PC-3 (cell line): ENCODE data around the gene CNPY4. TPM values are rescaled to one million over a fixed set of nuclear protein-coding genes. Genes with fewer than 3 reads are reported as not detected.

Source experiments
- ATAC-seq: fragments of 200-7000 bp; cut with Tn5 transposase; 2 replicates; pipeline ENCODE4 v1.9.1; 2020; ENCODE audit warnings: mild to moderate bottlenecking, moderate library complexity
- BruUV-seq: library from RNA; stranded (reverse); fragments of 400-500 nt; replicated peaks from 2 replicates; lab custom pipeline; 2021; lab: Mats Ljungman, UMichigan
- CTCF ChIA-PET: fragments of 300-600 bp; sonication (Branson Sonifier 250); formaldehyde crosslinking; loops from one replicate; lab custom pipeline; 2022; ENCODE audit warnings: antibody characterized with exemption; lab: Charles Lee
- POLR2A ChIA-PET: fragments of 300-600 bp; sonication (Branson Sonifier 250); formaldehyde crosslinking; loops from one replicate; lab custom pipeline; 2022; ENCODE audit warnings: antibody characterized with exemption; ENCODE audit not compliant: unreplicated experiment; lab: Charles Lee
- DNase-seq: peaks from one replicate; pipeline ENCODE4 v3.0.0-alpha.2; 2015
- H2AFZ ChIP-seq: fragments of 300-600 bp; sonication (generic); 2 replicates; pipeline ENCODE4 v1.6.0; 2016; ENCODE audit warnings: antibody characterized with exemption, low read length
- H3F3A ChIP-seq: fragments of 300-600 bp; sonication (generic); one replicate; pipeline ENCODE4 v1.6.0; 2017; ENCODE audit warnings: antibody characterized with exemption, low read length, control low read depth, mild to moderate bottlenecking; ENCODE audit not compliant: unreplicated experiment
- H3K27ac ChIP-seq: fragments of 300-600 bp; sonication (generic); 2 replicates; pipeline ENCODE4 v1.5.1; 2016; ENCODE audit warnings: mild to moderate bottlenecking, low read length
- H3K27me3 ChIP-seq: fragments of 300-600 bp; sonication (generic); 2 replicates; pipeline ENCODE4 v1.6.1; 2016; ENCODE audit warnings: low read length, mixed read lengths
- H3K36me3 ChIP-seq: fragments of 300-600 bp; sonication (generic); 2 replicates; pipeline ENCODE4 v1.6.1; 2016; ENCODE audit warnings: low read depth, mixed run types, low read length, mixed read lengths
- H3K4me1 ChIP-seq: fragments of 300-600 bp; sonication (generic); 2 replicates; pipeline ENCODE4 v1.5.1; 2016; ENCODE audit warnings: low read length; ENCODE audit not compliant: insufficient read depth
- H3K4me2 ChIP-seq: fragments of 300-600 bp; sonication (generic); 2 replicates; pipeline ENCODE4 v1.6.0; 2016; ENCODE audit warnings: low read length
- H3K4me3 ChIP-seq: fragments of 300-600 bp; sonication (generic); 2 replicates; pipeline ENCODE4 v1.5.1; 2016; ENCODE audit warnings: mild to moderate bottlenecking, low read length, mixed read lengths
- H3K79me2 ChIP-seq: fragments of 300-600 bp; sonication (generic); 2 replicates; pipeline ENCODE4 v1.6.1; 2017; ENCODE audit warnings: low read length, mixed read lengths
- H3K9ac ChIP-seq: fragments of 300-600 bp; sonication (generic); 2 replicates; pipeline ENCODE4 v1.6.0; 2016; ENCODE audit warnings: mild to moderate bottlenecking, low read length
- H3K9me2 ChIP-seq: fragments of 300-600 bp; sonication (generic); replicated peaks from 2 replicates; pipeline ENCODE4 v1.6.1; 2016; ENCODE audit warnings: mixed run types, low read length, mixed read lengths
- H3K9me3 ChIP-seq: fragments of 300-600 bp; sonication (generic); 2 replicates; pipeline ENCODE4 v1.6.1; 2016; ENCODE audit warnings: low read length, mixed read lengths
- H4K20me1 ChIP-seq: fragments of 300-600 bp; sonication (generic); 2 replicates; pipeline ENCODE4 v1.6.1; 2016; ENCODE audit warnings: low read length, mixed read lengths
- CTCF ChIP-seq: fragments of 300-600 bp; sonication (generic); conservative IDR thresholded peaks from 2 replicates; pipeline ENCODE4 v1.5.1; 2017; ENCODE audit warnings: antibody characterized with exemption, low read depth, mild to moderate bottlenecking, low read length
- EZH2 ChIP-seq: fragments of 300-600 bp; sonication (generic); IDR thresholded peaks from one replicate; pipeline ENCODE4 v1.6.1; 2017; ENCODE audit warnings: antibody characterized with exemption, mild to moderate bottlenecking, low read length; ENCODE audit not compliant: unreplicated experiment
- EZH2phosphoT487 ChIP-seq: fragments of 300-600 bp; sonication (generic); IDR thresholded peaks from 2 replicates; pipeline ENCODE4 v1.6.1; 2018; ENCODE audit warnings: mild to moderate bottlenecking, antibody characterized with exemption, low read length, borderline replicate concordance
- intact Hi-C: fragments of 100-400 bp; cut with micrococcal nuclease; formaldehyde crosslinking; loops from 2 replicates; pipeline ENCODE4 v1.9.0; 2023
- total RNA-seq: library from RNA; depleted of rRNA; stranded (reverse); fragments of >200 nt; gene quantifications from 2 replicates; pipeline ENCODE4 v1.2.3, GENCODE V29; 2014

The CNPY4 gene
- total RNA-seq, 1 experiment from 2014 or later, result 7.5 TPM

- Histone ChIP-seq H3K27me3 (no peaks in the 10 kb centered on the region), H3K79me2 (peaks cover 49% of the 10 kb centered on the region), H3K4me1 (peaks cover 21% of the 10 kb centered on the region), H2AFZ (no peak overlapping the region), H3K36me3 (peaks cover 10% of the 10 kb centered on the region; the same call in 1 of the 2 replicates), H3K9me3 (no peaks in the 10 kb centered on the region), H3K9ac (no peak overlapping the region), H3K9me2 (no peaks in the 10 kb centered on the region), H3K4me3 (no peak overlapping the region), H4K20me1 (peaks cover 6% of the 10 kb centered on the region; the same call in 1 of the 2 replicates), H3F3A (no peaks in the 10 kb centered on the region), H3K4me2 (no peak overlapping the region), H3K27ac (no peak overlapping the region)
- CTCF ChIA-PET, result no interaction called here
- DNase-seq, result no peak
- no TSS peak for BruUV-seq
- POLR2A ChIA-PET, result no interaction called here
- no peak for TF ChIP-seq EZH2phosphoT487
- no peak for TF ChIP-seq EZH2
- TF ChIP-seq CTCF, result no peak
- no peak for ATAC-seq
- intact Hi-C loops, result no loop called here
Measured at GRCh38 chr7:100153708-100154535, 34.5 kb downstream of the CNPY4 start.

- TF ChIP-seq EZH2phosphoT487 (no peak), EZH2 (no peak), CTCF (no peak)
Measured at GRCh38 chr7:100154651-100155491, 35.4 kb downstream of the CNPY4 start.

More at GRCh38 chr7:100154651-100155491, 35.4 kb downstream of the CNPY4 start:
- ATAC-seq (no peak), DNase-seq (no peak)
- no peaks in the 10 kb centered on the region for H3K27me3 ChIP-seq
- no peaks in the 10 kb centered on the region for H3F3A ChIP-seq
- intact Hi-C loops, result no loop called here
- POLR2A ChIA-PET, result interaction anchor here (0.6 kb wide), 1 partner anchor 34 kb away, joined by 5 read pairs; no protein-coding TSS in a partner anchor
- H3K9me2 ChIP-seq, result no peaks in the 10 kb centered on the region
- H3K4me2 ChIP-seq, result no peak overlapping the region
- H4K20me1 ChIP-seq, result peaks cover 6% of the 10 kb centered on the region; the same call in 1 of the 2 replicates
- no TSS peak for BruUV-seq
- H2AFZ ChIP-seq, result no peak overlapping the region
- H3K4me1 ChIP-seq, result peaks cover 19% of the 10 kb centered on the region
- peaks cover 40% of the 10 kb centered on the region for H3K79me2 ChIP-seq
- CTCF ChIA-PET, result no interaction called here
- no peak overlapping the region for H3K9ac ChIP-seq
- H3K27ac ChIP-seq, result no peak overlapping the region
- H3K4me3 ChIP-seq, result no peak overlapping the region
- H3K36me3 ChIP-seq, result peaks cover 10% of the 10 kb centered on the region; the same call in 1 of the 2 replicates
- H3K9me3 ChIP-seq, result no peaks in the 10 kb centered on the region
